Measurements from ENCODE around the gene LOXHD1.

The LOXHD1 gene

GRCh38 chr18:46657115-46657955 lies at the start of gene LOXHD1:
TSS of gene LOXHD1 (minus strand) at chr18:46657220. CDS start at chr18:46657033, 187 bp downstream.
- H3K4me3 ChIP-seq (ENCODE audit: low read length) = no peak within 1 kb of the TSS
- no peak for TF ChIP-seq ZNF274 (IDR thresholded peaks at IDR 0.05; ENCODE audit: low read depth, low read length)

- H3K4me3 ChIP-seq (ENCODE audit: low read length) = no peak overlapping the region
- TF ChIP-seq ZNF274 (IDR thresholded peaks at IDR 0.05; ENCODE audit: low read depth, low read length) = no peak
Measured at GRCh38 chr18:46705521-46705920, 48.5 kb upstream of the LOXHD1 start.

- no peak overlapping the region for H3K4me3 ChIP-seq (ENCODE audit: low read length)
- no peak for TF ChIP-seq ZNF274 (IDR thresholded peaks at IDR 0.05; ENCODE audit: low read depth, low read length)
Measured at GRCh38 chr18:46704816-46705215, 47.8 kb upstream of the LOXHD1 start.

GRCh38 chr18:46704189-46704588 lies 47.2 kb upstream of the LOXHD1 start:
- TF ChIP-seq ZNF274 (IDR thresholded peaks at IDR 0.05; ENCODE audit: low read depth, low read length) = no peak
- H3K4me3 ChIP-seq (ENCODE audit: low read length) = no peak overlapping the region

GRCh38 chr18:46702471-46702870 lies 45.5 kb upstream of the LOXHD1 start:
- no peak overlapping the region for H3K4me3 ChIP-seq (ENCODE audit: low read length)
- no peak for TF ChIP-seq ZNF274 (IDR thresholded peaks at IDR 0.05; ENCODE audit: low read depth, low read length)

- H3K4me3 ChIP-seq (ENCODE audit: low read length) = no peak overlapping the region
- no peak for TF ChIP-seq ZNF274 (IDR thresholded peaks at IDR 0.05; ENCODE audit: low read depth, low read length)
Measured at GRCh38 chr18:46700066-46700824, 43.2 kb upstream of the LOXHD1 start.

GRCh38 chr18:46696702-46697101 lies 39.7 kb upstream of the LOXHD1 start:
- H3K4me3 ChIP-seq (ENCODE audit: low read length) = no peak overlapping the region
- no peak for TF ChIP-seq ZNF274 (IDR thresholded peaks at IDR 0.05; ENCODE audit: low read depth, low read length)

- H3K4me3 ChIP-seq (ENCODE audit: low read length) = no peak overlapping the region
- TF ChIP-seq ZNF274 (IDR thresholded peaks at IDR 0.05; ENCODE audit: low read depth, low read length) = no peak
Measured at GRCh38 chr18:46696268-46696667, 39.2 kb upstream of the LOXHD1 start.

GRCh38 chr18:46693996-46694395 lies 37.0 kb upstream of the LOXHD1 start:
- TF ChIP-seq ZNF274 (IDR thresholded peaks at IDR 0.05; ENCODE audit: low read depth, low read length) = no peak
- H3K4me3 ChIP-seq (ENCODE audit: low read length) = no peak overlapping the region

GRCh38 chr18:46688853-46689525 lies 32.0 kb upstream of the LOXHD1 start:
- TF ChIP-seq ZNF274 (IDR thresholded peaks at IDR 0.05; ENCODE audit: low read depth, low read length) = no peak
- no peak overlapping the region for H3K4me3 ChIP-seq (ENCODE audit: low read length)

- no peak for TF ChIP-seq ZNF274 (IDR thresholded peaks at IDR 0.05; ENCODE audit: low read depth, low read length)
- H3K4me3 ChIP-seq (ENCODE audit: low read length) = no peak overlapping the region
Measured at GRCh38 chr18:46686186-46686585, 29.2 kb upstream of the LOXHD1 start.

- no peak for TF ChIP-seq ZNF274 (IDR thresholded peaks at IDR 0.05; ENCODE audit: low read depth, low read length)
- no peak overlapping the region for H3K4me3 ChIP-seq (ENCODE audit: low read length)
Measured at GRCh38 chr18:46683252-46683651, 26.2 kb upstream of the LOXHD1 start.

- H3K4me3 ChIP-seq (ENCODE audit: low read length) = no peak overlapping the region
- TF ChIP-seq ZNF274 (IDR thresholded peaks at IDR 0.05; ENCODE audit: low read depth, low read length) = no peak
Measured at GRCh38 chr18:46680784-46681695, 24.0 kb upstream of the LOXHD1 start.
